Activated CD4-positive, alpha-beta T cell treated with anti-CD3 and anti-CD28 coated beads for 1 hour (primary cell): Measurements from ENCODE around the gene ARHGAP1.
A peak's percentile ranks its signal among the peaks of the same experiment; 100 is the strongest.

Experiments
- DNase-seq: peaks from one replicate; pipeline ENCODE4 v3.0.0-alpha.2; 2020

The ARHGAP1 gene

GRCh38 chr11:46700241-46701077 is at the start of gene ARHGAP1, which contains the start of gene ZNF408:
Gene ARHGAP1, minus strand, starts transcription at chr11:46700619. Its CDS starts 4,512 bp downstream, at chr11:46696107.
Gene ZNF408, plus strand, starts transcription at chr11:46701031. Its CDS starts 17 bp downstream, at chr11:46701048.
- peak; percentile 98 for DNase-seq

- no peak for DNase-seq
Observed at GRCh38 chr11:46747150-46747549, 46.7 kb upstream of the ARHGAP1 start.

- no peak for DNase-seq
Observed at GRCh38 chr11:46745995-46746394, 45.6 kb upstream of the ARHGAP1 start.

- DNase-seq = no peak
Observed at GRCh38 chr11:46745328-46745727, 44.9 kb upstream of the ARHGAP1 start.

GRCh38 chr11:46743693-46744339 is 43.4 kb upstream of the ARHGAP1 start:
- DNase-seq = no peak

GRCh38 chr11:46743043-46743442 is 42.6 kb upstream of the ARHGAP1 start:
- no peak for DNase-seq

GRCh38 chr11:46741600-46742484 is 41.4 kb upstream of the ARHGAP1 start:
- DNase-seq = no peak

GRCh38 chr11:46738887-46739286 is 38.5 kb upstream of the ARHGAP1 start:
- no peak for DNase-seq

GRCh38 chr11:46737699-46738098 is 37.3 kb upstream of the ARHGAP1 start:
- DNase-seq = no peak

- no peak for DNase-seq
Observed at GRCh38 chr11:46736615-46737014, 36.2 kb upstream of the ARHGAP1 start.

- no peak for DNase-seq
Observed at GRCh38 chr11:46736146-46736545, 35.7 kb upstream of the ARHGAP1 start.

GRCh38 chr11:46733234-46733633 is 32.8 kb upstream of the ARHGAP1 start:
- no peak for DNase-seq

GRCh38 chr11:46731545-46731944 is 31.1 kb upstream of the ARHGAP1 start:
- no peak for DNase-seq

- no peak for DNase-seq
Observed at GRCh38 chr11:46729110-46730027, 28.9 kb upstream of the ARHGAP1 start.

GRCh38 chr11:46728659-46729040 is 28.2 kb upstream of the ARHGAP1 start:
- no peak for DNase-seq

- no peak for DNase-seq
Observed at GRCh38 chr11:46727952-46728658, 27.7 kb upstream of the ARHGAP1 start.

- no peak for DNase-seq
Observed at GRCh38 chr11:46726206-46726862, 25.9 kb upstream of the ARHGAP1 start.

GRCh38 chr11:46725338-46726205 is 25.2 kb upstream of the ARHGAP1 start:
- DNase-seq = no peak

- DNase-seq = no peak
Observed at GRCh38 chr11:46724088-46724487, 23.7 kb upstream of the ARHGAP1 start.

GRCh38 chr11:46723359-46723680 is 22.9 kb upstream of the ARHGAP1 start:
- no peak for DNase-seq
